Esophagus squamous epithelium (tissue), 4 donors: ENCODE results near the gene PLA2R1.

Experiments
- POLR2A ChIP-seq, 4 donors: fragments of 450-650 bp; IDR thresholded peaks; one replicate each; pipeline ENCODE4 v1.6.1; 2017; ENCODE audit warnings: antibody characterized with exemption in 4 of 4, mild to moderate bottlenecking in 4 of 4, moderate library complexity in 3 of 4
- TF ChIP-seq, protein P1 (sequence below), 6 experiments: fragments of 450-650 bp in 4 of 6; fragments of 200-600 bp in 2 of 6; sonication (generic) in 2 of 6; IDR thresholded peaks; one replicate each; pipeline ENCODE4 v1.5.1; 2016 to 2019; ENCODE audit warnings: antibody characterized with exemption in 6 of 6, mild to moderate bottlenecking in 4 of 6, moderate library complexity in 4 of 6

DNA sequence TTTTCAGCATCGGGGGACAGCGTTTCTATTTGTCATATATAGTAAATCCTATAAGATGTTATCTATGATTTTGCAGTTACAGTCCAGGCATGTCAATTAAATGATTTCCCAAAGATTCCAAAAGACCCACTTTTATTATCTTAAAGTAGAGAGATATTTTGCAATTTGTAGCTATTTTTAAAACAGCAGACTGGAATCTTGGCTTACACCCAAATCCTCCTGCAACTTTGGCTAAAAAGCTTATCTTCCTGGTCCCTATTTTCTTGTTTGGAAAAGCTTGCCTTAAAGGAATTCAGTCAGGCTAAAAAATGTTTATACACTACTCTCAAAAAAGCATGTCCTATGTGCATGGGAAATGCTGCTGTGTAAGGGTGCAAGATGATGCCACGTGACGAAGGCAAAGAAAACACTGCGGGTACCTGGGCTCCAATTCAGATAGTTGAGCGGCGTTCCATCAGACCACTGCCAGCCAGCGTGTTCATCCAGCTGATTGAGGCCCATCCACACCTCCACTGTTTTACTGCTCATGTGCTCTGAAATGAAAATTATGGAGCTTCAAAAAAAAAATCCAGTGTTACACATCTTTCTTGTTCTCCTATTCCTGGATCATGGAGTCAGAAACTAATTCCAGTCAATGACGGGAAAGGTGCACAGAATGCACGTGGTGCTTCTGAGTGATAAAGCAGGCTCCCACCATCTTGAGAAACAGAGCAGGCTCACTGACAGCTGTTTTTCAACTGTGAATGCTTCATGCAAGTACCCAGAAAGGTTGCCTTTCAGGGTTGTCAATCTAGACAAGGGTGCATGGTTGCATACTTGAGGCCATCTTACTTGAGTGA, 33.8 kb downstream of the PLA2R1 start:
- TF ChIP-seq, protein P1, sequence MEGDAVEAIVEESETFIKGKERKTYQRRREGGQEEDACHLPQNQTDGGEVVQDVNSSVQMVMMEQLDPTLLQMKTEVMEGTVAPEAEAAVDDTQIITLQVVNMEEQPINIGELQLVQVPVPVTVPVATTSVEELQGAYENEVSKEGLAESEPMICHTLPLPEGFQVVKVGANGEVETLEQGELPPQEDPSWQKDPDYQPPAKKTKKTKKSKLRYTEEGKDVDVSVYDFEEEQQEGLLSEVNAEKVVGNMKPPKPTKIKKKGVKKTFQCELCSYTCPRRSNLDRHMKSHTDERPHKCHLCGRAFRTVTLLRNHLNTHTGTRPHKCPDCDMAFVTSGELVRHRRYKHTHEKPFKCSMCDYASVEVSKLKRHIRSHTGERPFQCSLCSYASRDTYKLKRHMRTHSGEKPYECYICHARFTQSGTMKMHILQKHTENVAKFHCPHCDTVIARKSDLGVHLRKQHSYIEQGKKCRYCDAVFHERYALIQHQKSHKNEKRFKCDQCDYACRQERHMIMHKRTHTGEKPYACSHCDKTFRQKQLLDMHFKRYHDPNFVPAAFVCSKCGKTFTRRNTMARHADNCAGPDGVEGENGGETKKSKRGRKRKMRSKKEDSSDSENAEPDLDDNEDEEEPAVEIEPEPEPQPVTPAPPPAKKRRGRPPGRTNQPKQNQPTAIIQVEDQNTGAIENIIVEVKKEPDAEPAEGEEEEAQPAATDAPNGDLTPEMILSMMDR (IDR thresholded peaks at IDR 0.05), result no peak
- no peak for TF ChIP-seq POLR2A (IDR thresholded peaks at IDR 0.05)
